ENCODE measurements around the gene BRIP1. TPM values are rescaled to one million over a fixed set of nuclear protein-coding genes. Genes with fewer than 3 reads are reported as not detected.
A peak's percentile ranks its signal among the peaks of the same experiment; 100 is the strongest.

Gene BRIP1
- total and polyA plus RNA-seq, 9 of the 15 experiments (the other 6 are each of a cell fraction or from before 2014, with no cell fraction given), result 2.4 to 17.5 (median 11.2) TPM

DNA sequence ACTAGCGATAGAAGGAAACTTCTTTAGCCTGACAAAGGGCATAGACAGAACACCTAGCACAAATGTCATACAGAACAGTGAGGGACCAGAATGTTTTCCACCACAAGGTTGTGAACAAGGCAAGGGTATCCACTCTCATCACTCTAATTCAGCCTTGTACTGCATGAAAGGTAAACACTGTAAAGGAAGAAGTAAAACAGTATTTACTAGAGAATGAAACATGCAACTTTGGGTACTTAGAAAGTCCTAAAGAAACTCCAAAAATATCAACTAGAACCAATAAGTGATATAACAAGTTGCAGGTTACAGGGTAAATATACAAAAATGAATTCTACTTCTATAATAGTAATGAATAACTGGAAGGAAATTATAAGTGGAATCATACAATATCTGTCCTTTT, 32.2 kb downstream of the BRIP1 start:
- H3K9ac ChIP-seq (ENCODE audit: insufficient read depth in 1 of 2, low read depth in 2 of 2, low read length in 2 of 2), result no peak overlapping the region
- H2AFZ ChIP-seq (ENCODE audit: low read depth, low read length), result no peak overlapping the region
- WGBS (ENCODE audit: insufficient coverage, low coverage, missing lambda C conversion rate), result 89% methylated on average over 1 of the region's 1 CpG
- ATAC-seq, result no peak
- H3K4me2 ChIP-seq (ENCODE audit: insufficient read depth, low read length), result no peak overlapping the region
- H3K4me3 ChIP-seq, result no peak overlapping the region
- H3K9me3 ChIP-seq (replicated peaks; ENCODE audit: control insufficient read depth, insufficient read depth, low read depth, low read length), result no peaks in the 10 kb centered on the region
- no peak for FAIRE-seq
- H3K27ac ChIP-seq (ENCODE audit: extremely low read depth, low read depth, low read length), result no peak overlapping the region
- CTCF ChIA-PET (ENCODE audit: low intra/inter-chr PET ratio), result no interaction called here
- POLR2A ChIA-PET, result no interaction called here
- intact Hi-C loops (cut with micrococcal nuclease) (loop anchor here (10.0 kb wide), 2 partner anchors 274 to 416 kb away; no protein-coding TSS in a partner anchor), in situ Hi-C loops (cut with MboI) (no loop called here)
- H4K20me1 ChIP-seq (replicated peaks; ENCODE audit: control insufficient read depth, insufficient read depth, low read length), result no peaks in the 10 kb centered on the region
- no peaks in the 10 kb centered on the region for H3K79me2 ChIP-seq (ENCODE audit: control insufficient read depth, insufficient read depth, low read length)
- no peaks in the 10 kb centered on the region for H3K27me3 ChIP-seq (ENCODE audit: control insufficient read depth in 2 of 2, insufficient read depth in 2 of 2, low read length in 2 of 2)
- H3K9me1 ChIP-seq (ENCODE audit: control insufficient read depth, insufficient read depth, low read length), result no peaks in the 10 kb centered on the region
- no TSS peak for BruUV-seq (replicated peaks)
- DNase-seq (ENCODE audit: extremely low read depth in 1 of 4, low spot score in 3 of 4), result no peak
- H3K4me1 ChIP-seq (replicated peaks in 1 of 2; ENCODE audit: control insufficient read depth in 2 of 2, insufficient read depth in 2 of 2, low read length in 2 of 2), result no peaks in the 10 kb centered on the region
- TF ChIP-seq BCLAF1 (IDR thresholded peaks at IDR 0.05; ENCODE audit: borderline replicate concordance in 1 of 2, control insufficient read depth in 1 of 2, low read depth in 2 of 2, low read length in 1 of 2), result peak in 1 of 2 experiments; percentile 33; a peak in 1 of 4 replicates
- TF ChIP-seq GTF2E2 (tag; IDR thresholded peaks at IDR 0.05), result no peak
- TF ChIP-seq, protein P1, sequence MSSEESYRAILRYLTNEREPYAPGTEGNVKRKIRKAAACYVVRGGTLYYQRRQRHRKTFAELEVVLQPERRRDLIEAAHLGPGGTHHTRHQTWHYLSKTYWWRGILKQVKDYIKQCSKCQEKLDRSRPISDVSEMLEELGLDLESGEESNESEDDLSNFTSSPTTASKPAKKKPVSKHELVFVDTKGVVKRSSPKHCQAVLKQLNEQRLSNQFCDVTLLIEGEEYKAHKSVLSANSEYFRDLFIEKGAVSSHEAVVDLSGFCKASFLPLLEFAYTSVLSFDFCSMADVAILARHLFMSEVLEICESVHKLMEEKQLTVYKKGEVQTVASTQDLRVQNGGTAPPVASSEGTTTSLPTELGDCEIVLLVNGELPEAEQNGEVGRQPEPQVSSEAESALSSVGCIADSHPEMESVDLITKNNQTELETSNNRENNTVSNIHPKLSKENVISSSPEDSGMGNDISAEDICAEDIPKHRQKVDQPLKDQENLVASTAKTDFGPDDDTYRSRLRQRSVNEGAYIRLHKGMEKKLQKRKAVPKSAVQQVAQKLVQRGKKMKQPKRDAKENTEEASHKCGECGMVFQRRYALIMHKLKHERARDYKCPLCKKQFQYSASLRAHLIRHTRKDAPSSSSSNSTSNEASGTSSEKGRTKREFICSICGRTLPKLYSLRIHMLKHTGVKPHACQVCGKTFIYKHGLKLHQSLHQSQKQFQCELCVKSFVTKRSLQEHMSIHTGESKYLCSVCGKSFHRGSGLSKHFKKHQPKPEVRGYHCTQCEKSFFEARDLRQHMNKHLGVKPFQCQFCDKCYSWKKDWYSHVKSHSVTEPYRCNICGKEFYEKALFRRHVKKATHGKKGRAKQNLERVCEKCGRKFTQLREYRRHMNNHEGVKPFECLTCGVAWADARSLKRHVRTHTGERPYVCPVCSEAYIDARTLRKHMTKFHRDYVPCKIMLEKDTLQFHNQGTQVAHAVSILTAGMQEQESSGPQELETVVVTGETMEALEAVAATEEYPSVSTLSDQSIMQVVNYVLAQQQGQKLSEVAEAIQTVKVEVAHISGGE (CRISPR knock-in tag; IDR thresholded peaks at IDR 0.05), result peak in 1 of 3 experiments; percentile 85; a peak in 1 of 6 replicates
- no peak for TF ChIP-seq JUND (IDR thresholded peaks at IDR 0.05; ENCODE audit: borderline replicate concordance, low read depth, low read length)
- no peak for TF ChIP-seq JUND (tag; IDR thresholded peaks at IDR 0.05; ENCODE audit: borderline replicate concordance, low read depth, low read length)
- peaks cover 8% of the 10 kb centered on the region; the same call in 1 of the 3 replicates for H3K36me3 ChIP-seq (ENCODE audit: control insufficient read depth, insufficient read depth, low read length)
